Activated CD4-positive, alpha-beta memory T cell treated with anti-CD3 and anti-CD28 coated beads for 36 hours (primary cell): ENCODE measurements around the gene SCN1B. TPM values are rescaled to one million over a fixed set of nuclear protein-coding genes. Genes with fewer than 3 reads are reported as not detected.
A peak's percentile ranks its signal among the peaks of the same experiment; 100 is the strongest.
"Not testable (repeated sequence)": the region's sequence is repeated elsewhere in the genome, so short reads cannot be mapped to it uniquely, and the experiment has no call there.

Experiments
- CTCF ChIA-PET: fragments of 350-600 bp; sonication (Branson Sonifier 250); formaldehyde crosslinking; loops from one replicate; lab custom pipeline; 2021; ENCODE audit warnings: antibody characterized with exemption, inconsistent platforms; lab: Charles Lee
- POLR2A ChIA-PET: fragments of 350-600 bp; sonication (Branson Sonifier 250); formaldehyde crosslinking; loops from one replicate; lab custom pipeline; 2021; ENCODE audit warnings: antibody characterized with exemption; lab: Charles Lee
- DNase-seq: peaks from one replicate; pipeline ENCODE4 v3.0.0-alpha.2; 2020
- H3K27ac Mint-ChIP-seq: one replicate; pipeline ENCODE4 v1.8.0; 2021; ENCODE audit warnings: mixed read lengths
- H3K27me3 Mint-ChIP-seq: one replicate; pipeline ENCODE4 v1.8.0; 2021; ENCODE audit warnings: mixed read lengths
- H3K36me3 Mint-ChIP-seq: one replicate; pipeline ENCODE4 v1.8.0; 2021; ENCODE audit warnings: mixed read lengths
- H3K4me1 Mint-ChIP-seq: one replicate; pipeline ENCODE4 v1.8.0; 2021; ENCODE audit warnings: low read depth, mixed read lengths
- H3K4me3 Mint-ChIP-seq: one replicate; pipeline ENCODE4 v1.8.0; 2021; ENCODE audit warnings: mild to moderate bottlenecking, mixed read lengths
- H3K9me3 Mint-ChIP-seq: one replicate; pipeline ENCODE4 v1.8.0; 2021; ENCODE audit warnings: mixed read lengths
- intact Hi-C: fragments of 100-400 bp; cut with micrococcal nuclease; formaldehyde crosslinking; loops from one replicate; pipeline ENCODE4 v1.15.1; 2023
- total RNA-seq, 2 experiments: library from RNA; stranded (reverse); gene quantifications; one replicate each; pipeline ENCODE4 v1.2.3, GENCODE V29; 2021

SCN1B gene
- total RNA-seq, 2 experiments from 2014 or later: 1.1 to 1.6 TPM

- Mint-ChIP-seq H3K4me3 (no peak overlapping the region), H3K27ac (no peak overlapping the region), H3K27me3 (no peaks in the 10 kb centered on the region), H3K36me3 (peaks cover 9% of the 10 kb centered on the region), H3K4me1 (peaks cover 70% of the 10 kb centered on the region), H3K9me3 (peaks cover 3% of the 10 kb centered on the region)
- CTCF ChIA-PET: no interaction called here
- POLR2A ChIA-PET: no interaction called here
- DNase-seq: no peak
- intact Hi-C loops: loop anchor here (10.0 kb wide), 1 partner anchor 221 kb away; no protein-coding TSS in a partner anchor
Observed at GRCh38 chr19:34994286-34994642, 36.0 kb upstream of the SCN1B start.

DNA sequence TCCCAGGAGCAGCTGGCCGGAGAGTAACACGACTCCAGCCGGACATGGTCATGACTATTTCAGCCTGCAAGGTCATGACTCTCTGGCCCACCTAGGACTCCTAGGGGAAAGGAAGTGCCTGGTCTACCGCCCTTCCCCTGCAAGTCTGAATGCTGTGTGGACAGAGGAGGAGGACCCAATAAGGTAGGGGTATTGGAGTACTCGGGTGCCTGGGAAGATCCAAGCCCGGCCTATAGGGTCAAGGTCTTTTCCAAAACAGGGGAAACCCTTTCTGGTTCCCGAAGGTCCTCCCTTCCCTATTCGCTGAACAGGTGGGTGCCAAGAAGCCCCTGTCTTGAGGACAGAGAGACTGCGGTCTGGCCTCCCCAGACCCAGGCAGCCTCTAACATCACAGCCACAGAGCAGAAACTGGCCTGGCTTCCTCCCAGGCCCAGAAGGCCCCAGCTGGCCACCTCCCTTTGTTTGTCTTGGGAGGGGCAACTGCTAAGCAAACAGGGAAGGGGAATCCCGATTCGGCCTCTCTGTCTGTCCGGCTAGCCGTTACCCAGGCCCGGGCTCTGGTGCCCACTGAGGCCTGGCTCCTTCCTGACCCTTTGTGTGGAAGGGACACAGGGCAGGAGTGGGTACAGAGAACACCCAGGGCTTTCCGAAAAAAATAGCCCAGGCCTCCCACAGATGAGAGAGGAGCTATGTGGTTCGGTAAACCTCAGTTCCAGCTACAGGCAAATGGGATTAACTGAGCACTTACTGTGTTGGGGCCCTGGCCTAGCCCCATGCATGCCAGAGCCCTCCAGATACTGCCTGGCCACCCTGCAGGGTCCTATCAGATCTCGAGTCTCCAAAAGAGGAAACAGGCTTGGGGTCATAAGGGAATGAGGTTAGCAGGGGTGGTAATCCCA is 35.4 kb upstream of the SCN1B start:
- H3K4me1 Mint-ChIP-seq: peaks cover 66% of the 10 kb centered on the region
- ChIA-PET CTCF (interaction anchor here (1.2 kb wide), 1 partner anchor 18 kb away, joined by 6 read pairs; no protein-coding TSS in a partner anchor), POLR2A (no interaction called here)
- no peak overlapping the region for H3K27ac Mint-ChIP-seq
- H3K4me3 Mint-ChIP-seq: no peak overlapping the region
- H3K36me3 Mint-ChIP-seq: peaks cover 9% of the 10 kb centered on the region
- DNase-seq: no peak
- peaks cover 3% of the 10 kb centered on the region for H3K9me3 Mint-ChIP-seq
- H3K27me3 Mint-ChIP-seq: no peaks in the 10 kb centered on the region
- intact Hi-C loops: loop anchor here (10.0 kb wide), 1 partner anchor 220 kb away; no protein-coding TSS in a partner anchor

GRCh38 chr19:34995551-34995950 is 34.7 kb upstream of the SCN1B start:
- Mint-ChIP-seq H3K27ac (no peak overlapping the region), H3K4me3 (no peak overlapping the region), H3K4me1 (peaks cover 59% of the 10 kb centered on the region), H3K27me3 (no peaks in the 10 kb centered on the region), H3K36me3 (peaks cover 9% of the 10 kb centered on the region), H3K9me3 (peaks cover 3% of the 10 kb centered on the region)
- ChIA-PET CTCF (interaction anchor here (0.8 to 1.2 kb wide), 2 partner anchors 17 to 23 kb away, joined by 4 to 6 read pairs; no protein-coding TSS in a partner anchor), POLR2A (no interaction called here)
- intact Hi-C loops: loop anchor here (10.0 kb wide), 1 partner anchor 219 kb away; no protein-coding TSS in a partner anchor
- DNase-seq: no peak

GRCh38 chr19:34997071-34997617 is 33.1 kb upstream of the SCN1B start:
- Mint-ChIP-seq H3K27ac (peak overlapping the region; percentile 92), H3K4me3 (peak overlapping the region; percentile 60), H3K9me3 (no peaks in the 10 kb centered on the region), H3K4me1 (peaks cover 49% of the 10 kb centered on the region), H3K27me3 (no peaks in the 10 kb centered on the region), H3K36me3 (peaks cover 23% of the 10 kb centered on the region)
- CTCF ChIA-PET: no interaction called here
- POLR2A ChIA-PET: interaction anchor here (5.4 kb wide), 1 partner anchor 7 kb away, joined by 65 read pairs; no protein-coding TSS in a partner anchor
- intact Hi-C loops: loop anchor here (10.0 kb wide), 1 partner anchor 218 kb away; no protein-coding TSS in a partner anchor
- no peak for DNase-seq

DNA sequence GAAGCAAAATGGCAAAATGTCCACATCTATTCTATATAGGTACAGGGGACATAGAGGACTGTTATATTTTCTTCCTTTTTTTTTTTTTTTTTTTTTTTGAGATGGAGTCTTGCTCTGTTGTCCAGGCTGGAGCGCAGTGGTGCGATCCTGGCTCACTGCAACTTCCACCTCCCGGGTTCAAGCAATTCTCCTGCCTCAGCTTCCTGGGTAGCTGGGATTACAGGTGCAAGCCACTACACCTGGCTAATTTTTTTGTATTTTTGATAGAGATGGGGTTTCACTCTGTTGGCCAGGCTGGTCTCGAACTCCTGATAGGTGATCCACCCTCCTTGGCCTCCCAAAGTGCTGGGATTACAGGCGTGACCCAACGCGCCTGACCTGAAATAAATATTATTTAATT is 32.0 kb upstream of the SCN1B start:
- H3K27me3 Mint-ChIP-seq, H3K9me3 Mint-ChIP-seq, DNase-seq: not testable (repeated sequence)
- ChIA-PET CTCF (interaction anchor here (0.6 to 5.9 kb wide), 3 partner anchors 15 to 26 kb away, joined by 3 to 37 read pairs (median 4); no protein-coding TSS in a partner anchor), POLR2A (interaction anchor here (3.6 to 5.4 kb wide), 2 partner anchors 8 to 13 kb away, joined by 17 to 65 read pairs; no protein-coding TSS in a partner anchor)
- Mint-ChIP-seq H3K4me1 (peaks cover 55% of the 10 kb centered on the region), H3K4me3 (peak overlapping the region; percentile 60), H3K27ac (peak overlapping the region; percentile 97), H3K36me3 (peaks cover 34% of the 10 kb centered on the region)
- intact Hi-C loops: loop anchor here (10.0 kb wide), 1 partner anchor 217 kb away; no protein-coding TSS in a partner anchor

GRCh38 chr19:34998777-34999497 is 31.3 kb upstream of the SCN1B start:
- CTCF ChIA-PET: interaction anchor here (0.6 to 5.9 kb wide), 5 partner anchors 8 to 26 kb away, joined by 3 to 37 read pairs (median 5); no protein-coding TSS in a partner anchor
- peak overlapping the region; percentile 97 for H3K27ac Mint-ChIP-seq
- peak overlapping the region; percentile 100 for H3K4me3 Mint-ChIP-seq
- POLR2A ChIA-PET: interaction anchor here (3.2 to 5.4 kb wide), 3 partner anchors 9 to 14 kb away, joined by 17 to 65 read pairs (median 51); no protein-coding TSS in a partner anchor
- peak; percentile 36 for DNase-seq
- H3K36me3 Mint-ChIP-seq: peaks cover 39% of the 10 kb centered on the region
- intact Hi-C loops: loop anchor here (10.0 kb wide), 1 partner anchor 216 kb away; no protein-coding TSS in a partner anchor
- H3K4me1 Mint-ChIP-seq: peaks cover 60% of the 10 kb centered on the region
- no peaks in the 10 kb centered on the region for H3K27me3 Mint-ChIP-seq
- no peaks in the 10 kb centered on the region for H3K9me3 Mint-ChIP-seq

DNA sequence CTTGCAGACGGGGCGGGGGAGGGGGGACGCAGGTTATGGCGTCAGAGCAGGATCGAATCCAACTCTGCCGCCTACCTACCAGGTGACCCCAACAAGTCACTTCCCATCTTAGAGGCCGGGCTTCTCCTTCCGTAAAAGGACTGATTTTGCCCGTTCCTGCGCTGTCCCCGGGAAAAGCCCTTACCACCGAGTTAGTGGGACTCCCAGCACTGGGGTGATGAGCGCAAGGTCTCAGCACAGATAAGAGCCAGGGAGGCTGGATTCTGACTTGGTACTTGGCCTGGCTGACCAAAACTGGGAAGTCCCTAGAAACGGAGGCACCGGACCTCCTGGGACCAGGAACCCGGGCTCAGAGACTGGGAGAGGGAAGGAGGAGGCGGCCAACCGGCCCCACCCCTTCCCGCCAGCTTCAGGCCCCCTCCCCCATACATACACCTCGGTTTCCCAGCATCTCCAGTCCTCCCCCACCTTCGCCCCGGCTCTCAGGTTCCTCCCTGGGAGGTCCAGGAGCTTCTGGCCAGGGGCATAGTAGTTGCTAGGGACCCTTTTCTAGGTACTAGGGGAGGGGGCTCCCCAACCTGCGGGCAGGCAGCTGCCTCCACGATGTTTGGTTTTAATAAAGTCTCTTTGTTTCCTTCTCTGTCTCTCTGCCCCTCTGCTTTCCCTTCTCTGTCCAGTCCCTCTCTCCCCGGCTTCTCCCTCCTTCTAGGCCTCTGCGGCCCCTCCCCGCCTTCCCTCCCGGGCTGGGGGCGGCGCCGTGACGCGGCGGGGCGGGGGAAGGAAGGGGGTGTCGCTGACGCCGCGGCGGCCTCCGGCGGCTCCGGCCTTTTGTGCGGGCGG is 30.6 kb upstream of the SCN1B start, which contains the start of gene GRAMD1A:
Gene GRAMD1A (plus strand): TSS at position 826 of the 840 bp plus-strand sequence. CDS start 156 bp downstream, outside the sequence.
- POLR2A ChIA-PET: interaction anchor here (1.0 to 5.4 kb wide), 5 partner anchors 10 to 32 kb away, joined by 3 to 65 read pairs (median 17); no protein-coding TSS in a partner anchor
- H3K36me3 Mint-ChIP-seq: peaks cover 45% of the 10 kb centered on the region
- CTCF ChIA-PET: interaction anchor here (1.2 to 5.9 kb wide), 4 partner anchors 9 to 26 kb away, joined by 5 to 37 read pairs (median 14); no protein-coding TSS in a partner anchor
- no peaks in the 10 kb centered on the region for H3K27me3 Mint-ChIP-seq
- H3K4me3 Mint-ChIP-seq: peak within 1 kb of the TSS; percentile 100
- H3K9me3 Mint-ChIP-seq: no peaks in the 10 kb centered on the region
- H3K27ac Mint-ChIP-seq: peak within 1 kb of the TSS; percentile 99
- DNase-seq: peak; percentile 87
- peaks cover 66% of the 10 kb centered on the region for H3K4me1 Mint-ChIP-seq
- intact Hi-C loops: loop anchor here (5.0 to 10.0 kb wide), 2 partner anchors 215 to 267 kb away; partner anchors contain the start of gene ZNF181

DNA sequence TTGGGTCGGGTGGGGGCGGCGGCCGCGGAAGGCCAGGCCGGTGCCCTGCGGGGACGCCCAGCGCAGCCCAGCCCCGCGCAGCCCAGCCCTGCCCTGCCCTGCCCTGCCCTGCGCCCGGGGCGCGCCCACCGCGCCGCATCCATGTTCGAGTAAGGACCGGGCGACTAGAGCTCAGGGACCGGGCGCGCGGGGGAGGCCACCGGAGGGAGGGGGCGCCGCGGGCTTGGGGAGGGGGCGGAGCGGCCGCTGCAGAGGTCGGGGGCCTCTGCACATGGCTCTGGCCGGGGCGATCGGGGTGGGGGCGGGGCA is 30.0 kb upstream of the SCN1B start:
- ChIA-PET CTCF (interaction anchor here (1.1 to 5.9 kb wide), 4 partner anchors 11 to 37 kb away, joined by 3 to 37 read pairs (median 14); no protein-coding TSS in a partner anchor), POLR2A (interaction anchor here (1.0 to 5.4 kb wide), 6 partner anchors 10 to 33 kb away, joined by 3 to 65 read pairs (median 11); no protein-coding TSS in a partner anchor)
- no peaks in the 10 kb centered on the region for H3K9me3 Mint-ChIP-seq
- H3K4me1 Mint-ChIP-seq: peaks cover 68% of the 10 kb centered on the region
- intact Hi-C loops: loop anchor here (5.0 kb wide), 1 partner anchor 268 kb away; the partner anchor contains the start of gene ZNF181
- no peak for DNase-seq
- peak overlapping the region; percentile 100 for H3K4me3 Mint-ChIP-seq
- no peak overlapping the region for H3K27ac Mint-ChIP-seq
- no peaks in the 10 kb centered on the region for H3K27me3 Mint-ChIP-seq
- H3K36me3 Mint-ChIP-seq: peaks cover 47% of the 10 kb centered on the region

DNA sequence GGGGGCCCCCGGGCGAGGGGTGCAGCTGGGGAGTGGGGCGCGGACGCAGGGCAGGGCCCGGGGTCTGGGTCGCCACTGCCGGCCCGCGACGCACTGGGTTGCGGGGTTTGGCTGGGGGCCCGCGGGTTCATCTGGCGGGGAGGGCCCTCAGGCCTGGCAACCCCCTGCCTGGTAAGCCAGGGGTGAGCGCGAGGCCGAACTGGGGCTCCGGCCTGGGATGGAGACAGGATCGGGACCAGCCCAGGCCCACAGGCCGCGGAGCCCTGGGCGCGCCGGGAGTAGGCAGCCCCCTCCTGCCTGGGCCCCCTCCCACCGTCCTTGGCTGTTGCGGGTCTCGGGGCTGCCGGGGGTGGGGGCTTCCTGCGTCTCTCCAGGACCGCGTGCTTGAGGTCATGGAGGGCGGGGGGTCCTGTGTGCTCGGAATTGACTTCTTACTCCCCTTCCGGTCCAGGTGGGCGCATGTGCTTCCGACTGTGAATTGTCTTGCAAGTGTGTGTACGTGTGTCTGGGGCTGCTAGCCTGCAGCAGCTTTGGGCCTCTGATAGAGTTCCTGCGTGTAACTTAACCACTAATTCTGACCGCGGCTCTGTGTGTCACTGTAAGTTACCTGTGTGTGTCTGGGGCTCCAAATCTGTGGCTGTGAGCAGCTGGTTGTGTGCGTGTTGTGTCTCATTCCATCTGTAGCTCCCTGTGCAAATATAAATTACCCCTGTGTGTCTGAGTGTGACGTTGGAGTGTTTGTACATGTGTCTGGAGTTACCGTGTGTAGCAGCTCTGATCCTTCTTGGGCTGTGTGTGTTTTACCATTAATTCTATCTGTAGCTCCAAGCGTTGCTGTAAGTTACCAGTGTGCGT is 29.4 kb upstream of the SCN1B start:
- no peaks in the 10 kb centered on the region for H3K27me3 Mint-ChIP-seq
- H3K9me3 Mint-ChIP-seq: no peaks in the 10 kb centered on the region
- H3K36me3 Mint-ChIP-seq: peaks cover 51% of the 10 kb centered on the region
- H3K27ac Mint-ChIP-seq: peak overlapping the region; percentile 99
- intact Hi-C loops: loop anchor here (1.0 to 5.0 kb wide), 2 partner anchors 11 to 269 kb away; partner anchors contain the start of gene ZNF181
- H3K4me1 Mint-ChIP-seq: peaks cover 71% of the 10 kb centered on the region
- ChIA-PET CTCF (interaction anchor here (0.8 to 5.9 kb wide), 8 partner anchors 12 to 288 kb away, joined by 3 to 37 read pairs (median 6); no protein-coding TSS in a partner anchor), POLR2A (interaction anchor here (0.6 to 5.4 kb wide), 10 partner anchors 11 to 322 kb away, joined by 3 to 65 read pairs (median 4); partner anchors contain the start of gene FXYD5)
- H3K4me3 Mint-ChIP-seq: peak overlapping the region; percentile 100
- peak; percentile 76 for DNase-seq
